Liver (tissue), 9 donors: ENCODE results near the gene UTF1. TPM values are rescaled to one million over a fixed set of nuclear protein-coding genes. Genes with fewer than 3 reads are reported as not detected.

Source experiments
- DNase-seq: peaks from one replicate; pipeline ENCODE4 v3.0.0-alpha.2; 2017; ENCODE audit warnings: low spot score
- H3K27ac ChIP-seq, 2 donors: one replicate each; pipeline ENCODE4 v1.7.0; 2013; ENCODE audit warnings: inconsistent platforms in 2 of 2, low read length in 2 of 2, control low read depth in 1 of 2, low read depth in 1 of 2, mild to moderate bottlenecking in 1 of 2
- H3K27me3 ChIP-seq, 4 donors: one replicate each; pipeline versions ENCODE4 v1.6.1 to v1.7.0; 2013; ENCODE audit warnings: low read length in 3 of 4, inconsistent platforms in 1 of 4, mild to moderate bottlenecking in 1 of 4, moderate library complexity in 1 of 4; ENCODE audit not compliant: control insufficient read depth in 4 of 4, insufficient read depth in 4 of 4
- H3K36me3 ChIP-seq, 4 donors: one replicate each; pipeline versions ENCODE4 v1.6.1 to v1.7.0; 2013; ENCODE audit warnings: low read length in 3 of 4, mild to moderate bottlenecking in 3 of 4, low read depth in 1 of 4, moderate library complexity in 1 of 4; ENCODE audit not compliant: control insufficient read depth in 4 of 4, insufficient read depth in 3 of 4
- H3K4me1 ChIP-seq, 4 donors: one replicate each; pipeline versions ENCODE4 v1.6.1 to v1.7.0; 2013; ENCODE audit warnings: low read length in 3 of 4, mild to moderate bottlenecking in 3 of 4, moderate library complexity in 1 of 4; ENCODE audit not compliant: control insufficient read depth in 4 of 4, insufficient read depth in 4 of 4
- H3K4me3 ChIP-seq, 3 donors: one replicate each; pipeline versions ENCODE4 v1.6.1 to v1.7.0; 2013; ENCODE audit warnings: low read length in 3 of 3, control low read depth in 1 of 3, low read depth in 1 of 3, mild to moderate bottlenecking in 1 of 3
- H3K9ac ChIP-seq, 2 donors: one replicate each; pipeline ENCODE4 v1.7.0; 2013; ENCODE audit warnings: low read length in 2 of 2, mild to moderate bottlenecking in 2 of 2, moderate library complexity in 2 of 2, control low read depth in 1 of 2, low read depth in 1 of 2
- H3K9me3 ChIP-seq, 4 donors: one replicate each; pipeline versions ENCODE4 v1.6.1 to v1.7.0; 2013; ENCODE audit warnings: low read length in 3 of 4; ENCODE audit not compliant: control insufficient read depth in 4 of 4
- ATF3 ChIP-seq: IDR thresholded peaks from 2 replicates; pipeline ENCODE4 v1.6.1; 2016; ENCODE audit warnings: antibody characterized with exemption
- CTCF ChIP-seq: fragments of 150-350 bp; IDR thresholded peaks from 2 replicates; pipeline ENCODE4 v1.5.1; 2017; ENCODE audit warnings: improper control_type of control experiment, low read depth, low read length; ENCODE audit not compliant: missing input control
- EGR1 ChIP-seq, 2 donors: IDR thresholded peaks; 2 replicates each; pipeline ENCODE4 v1.6.1; 2016 to 2018; ENCODE audit warnings: antibody characterized with exemption in 2 of 2, low read depth in 2 of 2
- FOXA1 ChIP-seq: IDR thresholded peaks from 2 replicates; pipeline ENCODE4 v1.6.1; 2016; ENCODE audit warnings: antibody characterized with exemption
- FOXA2 ChIP-seq: IDR thresholded peaks from 2 replicates; pipeline ENCODE4 v1.6.1; 2016; ENCODE audit warnings: antibody characterized with exemption
- GABPA ChIP-seq, 2 donors: IDR thresholded peaks in 1 of 2; conservative IDR thresholded peaks in 1 of 2; 2 replicates each; pipeline ENCODE4 v1.6.1; 2016; ENCODE audit warnings: antibody characterized with exemption in 2 of 2, mild to moderate bottlenecking in 1 of 2, moderate library complexity in 1 of 2
- HNF4A ChIP-seq, 2 donors: conservative IDR thresholded peaks; 2 replicates each; pipeline ENCODE4 v1.6.1; 2016; ENCODE audit warnings: antibody characterized with exemption in 2 of 2, mild to moderate bottlenecking in 2 of 2
- HNF4G ChIP-seq: IDR thresholded peaks from 2 replicates; pipeline ENCODE4 v1.6.1; 2016; ENCODE audit warnings: antibody characterized with exemption
- JUND ChIP-seq, 2 donors: IDR thresholded peaks; 2 replicates each; pipeline ENCODE4 v1.6.1; 2016; ENCODE audit warnings: antibody characterized with exemption in 2 of 2
- NR2F2 ChIP-seq: IDR thresholded peaks from 2 replicates; pipeline ENCODE4 v1.6.1; 2016; ENCODE audit warnings: antibody characterized with exemption
- RAD21 ChIP-seq, 2 donors: IDR thresholded peaks; 2 replicates each; pipeline ENCODE4 v1.6.1; 2016; ENCODE audit warnings: antibody characterized with exemption in 2 of 2, mild to moderate bottlenecking in 2 of 2
- REST ChIP-seq: IDR thresholded peaks from 2 replicates; pipeline ENCODE4 v1.6.1; 2016; ENCODE audit warnings: antibody characterized with exemption, mild to moderate bottlenecking
- RXRA ChIP-seq, 2 donors: IDR thresholded peaks; 2 replicates each; pipeline ENCODE4 v1.6.1; 2017 to 2018; ENCODE audit warnings: antibody characterized with exemption in 2 of 2, mild to moderate bottlenecking in 1 of 2
- SP1 ChIP-seq: IDR thresholded peaks from 2 replicates; pipeline ENCODE4 v1.6.1; 2018; ENCODE audit warnings: antibody characterized with exemption, mild to moderate bottlenecking
- TAF1 ChIP-seq: conservative IDR thresholded peaks from 2 replicates; pipeline ENCODE4 v1.6.1; 2016; ENCODE audit warnings: antibody characterized with exemption, mild to moderate bottlenecking
- YY1 ChIP-seq: IDR thresholded peaks from 2 replicates; pipeline ENCODE4 v1.6.1; 2016; ENCODE audit warnings: antibody characterized with exemption, mild to moderate bottlenecking
- WGBS: extraction: QIAGEN DNeasy Blood & Tissue Kit; methylation state at CpG from one replicate; pipeline ENCODE4 v1.1.7; 2013; 5-methylcytosine and 5-hydroxymethylcytosine counted together
- polyA plus RNA-seq, 2 donors: library from polyadenylated mRNA; stranded (reverse) in 1 of 2; unstranded in 1 of 2; fragments of 200-250 nt in 1 of 2; fragments of >200 nt in 1 of 2; fragmentation: Nextera tagmentation in 1 of 2; extraction: Ambion mirVana in 1 of 2; gene quantifications; one replicate each; pipeline versions ENCODE4 v1.2.1 to v1.2.3, GENCODE V29; 2013 to 2015
- total RNA-seq, 2 donors: library from RNA; depleted of rRNA; stranded (reverse); fragments of >200 nt; gene quantifications; one replicate each; pipeline ENCODE4 v1.2.3, GENCODE V29; 2014
- TF ChIP-seq, protein P1 (sequence below): IDR thresholded peaks from 2 replicates; pipeline ENCODE4 v1.6.1; 2016; ENCODE audit warnings: antibody characterized with exemption
- TF ChIP-seq, protein P2 (sequence below): IDR thresholded peaks from 2 replicates; pipeline ENCODE4 v1.6.1; 2016; ENCODE audit warnings: antibody characterized with exemption
- donor health status: healthy.
- donor health status: healthy.
- donor health status: healthy.
- donor health status: healthy.
- donor health status: healthy.

The UTF1 gene
- total and polyA plus RNA-seq, 4 donors = not detected

- no peaks in the 10 kb centered on the region for H3K9me3 ChIP-seq
- WGBS = 70% methylated on average over 21 of the region's 21 CpGs
- no peak overlapping the region for H3K4me3 ChIP-seq
- DNase-seq = no peak
- H3K4me1 ChIP-seq = peaks cover 0 to 6% (median 2%) of the 10 kb centered on the region in 4 donors
- no peak for TF ChIP-seq SP1
- no peak for TF ChIP-seq GABPA (IDR thresholded peaks at IDR 0.05 in 1 of 2, conservative IDR thresholded peaks at IDR 0.05 in 1 of 2)
- TF ChIP-seq RXRA (IDR thresholded peaks at IDR 0.05) = no peak
- TF ChIP-seq, protein P1, sequence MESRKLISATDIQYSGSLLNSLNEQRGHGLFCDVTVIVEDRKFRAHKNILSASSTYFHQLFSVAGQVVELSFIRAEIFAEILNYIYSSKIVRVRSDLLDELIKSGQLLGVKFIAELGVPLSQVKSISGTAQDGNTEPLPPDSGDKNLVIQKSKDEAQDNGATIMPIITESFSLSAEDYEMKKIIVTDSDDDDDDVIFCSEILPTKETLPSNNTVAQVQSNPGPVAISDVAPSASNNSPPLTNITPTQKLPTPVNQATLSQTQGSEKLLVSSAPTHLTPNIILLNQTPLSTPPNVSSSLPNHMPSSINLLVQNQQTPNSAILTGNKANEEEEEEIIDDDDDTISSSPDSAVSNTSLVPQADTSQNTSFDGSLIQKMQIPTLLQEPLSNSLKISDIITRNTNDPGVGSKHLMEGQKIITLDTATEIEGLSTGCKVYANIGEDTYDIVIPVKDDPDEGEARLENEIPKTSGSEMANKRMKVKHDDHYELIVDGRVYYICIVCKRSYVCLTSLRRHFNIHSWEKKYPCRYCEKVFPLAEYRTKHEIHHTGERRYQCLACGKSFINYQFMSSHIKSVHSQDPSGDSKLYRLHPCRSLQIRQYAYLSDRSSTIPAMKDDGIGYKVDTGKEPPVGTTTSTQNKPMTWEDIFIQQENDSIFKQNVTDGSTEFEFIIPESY = no peak
- no peak for TF ChIP-seq NR2F2
- TF ChIP-seq YY1 = no peak
- no peak for TF ChIP-seq HNF4G
- TF ChIP-seq CTCF = no peak
- TF ChIP-seq HNF4A (conservative IDR thresholded peaks at IDR 0.05) = no peak
- no peak for TF ChIP-seq FOXA2
- TF ChIP-seq, protein P2, sequence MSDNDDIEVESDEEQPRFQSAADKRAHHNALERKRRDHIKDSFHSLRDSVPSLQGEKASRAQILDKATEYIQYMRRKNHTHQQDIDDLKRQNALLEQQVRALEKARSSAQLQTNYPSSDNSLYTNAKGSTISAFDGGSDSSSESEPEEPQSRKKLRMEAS = no peak
- no peak for TF ChIP-seq FOXA1
- TF ChIP-seq REST = no peak
- TF ChIP-seq RAD21 (IDR thresholded peaks at IDR 0.05) = no peak
- no peak for TF ChIP-seq EGR1 (IDR thresholded peaks at IDR 0.05; ENCODE audit: low read depth in 2 of 2)
- TF ChIP-seq ATF3 = no peak
- TF ChIP-seq TAF1 = no peak
- no peak for TF ChIP-seq JUND (IDR thresholded peaks at IDR 0.05)
- no peaks in the 10 kb centered on the region for H3K36me3 ChIP-seq
- H3K27me3 ChIP-seq = peaks cover 0 to 3% (median 0%) of the 10 kb centered on the region in 4 donors
- no peak overlapping the region for H3K9ac ChIP-seq
- H3K27ac ChIP-seq = no peak overlapping the region
Measured at GRCh38 chr10:133249094-133249780, 19.2 kb downstream of the UTF1 start.
